Glomerular visceral epithelial cell (primary cell): ENCODE measurements around the gene NPLOC4.
"Not testable (repeated sequence)": the region's sequence is repeated elsewhere in the genome, so short reads cannot be mapped to it uniquely, and the experiment has no call there.

Experiments
- DNase-seq: peaks from one replicate; pipeline ENCODE4 v3.0.0-alpha.2; 2016; ENCODE audit errors: extremely low spot score

NPLOC4 gene

DNA sequence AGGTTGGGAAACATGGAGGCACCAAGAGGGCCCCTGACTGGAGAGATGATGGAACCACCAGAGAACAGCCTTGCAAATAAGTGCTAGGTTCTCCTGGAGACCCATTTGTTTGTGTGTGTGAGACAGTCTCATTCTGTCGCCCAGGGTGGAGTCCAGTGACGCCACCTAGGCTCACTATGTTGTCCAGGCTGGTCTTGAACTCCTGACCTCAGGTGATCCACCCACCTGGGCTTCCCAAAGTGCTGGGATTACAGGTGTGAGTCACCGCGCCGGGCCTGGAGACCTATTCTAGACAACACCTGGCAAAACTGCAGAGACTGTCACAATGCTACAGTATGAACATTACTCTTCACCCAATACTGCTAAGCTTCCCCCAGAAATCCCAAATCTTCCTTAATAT, 1.5 kb downstream of the NPLOC4 start:
- no peak for DNase-seq

DNA sequence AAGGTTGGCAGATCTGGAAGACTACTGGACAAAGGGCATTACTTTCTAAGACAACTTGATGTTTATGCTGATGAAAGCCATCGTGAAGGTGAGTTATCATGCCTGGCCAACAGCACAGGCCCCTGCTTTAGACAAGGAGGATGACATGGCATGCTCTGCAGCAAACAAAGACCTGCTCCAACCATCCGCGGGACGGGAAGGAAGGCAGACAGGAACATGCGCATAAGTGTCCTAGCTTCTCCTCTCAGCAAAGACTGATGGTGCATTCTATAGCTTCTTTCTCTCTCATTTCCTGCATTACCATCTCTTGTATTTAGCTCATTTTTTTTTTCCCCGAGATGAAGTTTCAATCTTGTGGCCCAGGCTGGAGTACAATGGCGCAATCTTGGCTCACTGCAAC, 5.4 kb downstream of the NPLOC4 start:
- no peak for DNase-seq

GRCh38 chr17:81630274-81630673, 6.6 kb downstream of the NPLOC4 start:
- DNase-seq = no peak

GRCh38 chr17:81621494-81622130, 15.3 kb downstream of the NPLOC4 start:
- DNase-seq = no peak

GRCh38 chr17:81618307-81618706, 18.6 kb downstream of the NPLOC4 start:
- DNase-seq = not testable (repeated sequence)

DNA sequence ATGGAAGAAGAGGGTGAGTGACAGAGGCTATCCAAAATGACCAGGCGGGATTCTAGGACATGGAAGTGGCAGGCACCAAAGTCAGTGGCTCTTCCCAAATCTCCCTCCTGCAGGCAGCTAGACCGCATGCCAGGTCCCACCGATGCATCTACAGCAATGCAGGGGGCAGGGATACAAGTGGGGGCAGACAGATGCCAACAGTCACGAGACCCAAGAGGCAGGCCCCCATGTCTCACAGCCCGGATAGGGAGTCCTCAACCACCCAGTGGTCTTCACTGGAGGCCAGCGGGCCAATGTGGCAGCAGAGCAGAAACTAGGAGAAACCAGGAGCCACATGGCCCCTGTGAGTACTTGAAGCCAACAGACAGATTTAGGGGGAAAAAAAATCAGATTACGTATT, 20.0 kb downstream of the NPLOC4 start:
- no peak for DNase-seq

GRCh38 chr17:81615401-81615930, 21.4 kb downstream of the NPLOC4 start:
- no peak for DNase-seq

GRCh38 chr17:81612172-81612970, 24.5 kb downstream of the NPLOC4 start:
- DNase-seq = no peak

- DNase-seq = no peak
Observed at GRCh38 chr17:81609541-81610311, 27.2 kb downstream of the NPLOC4 start.

DNA sequence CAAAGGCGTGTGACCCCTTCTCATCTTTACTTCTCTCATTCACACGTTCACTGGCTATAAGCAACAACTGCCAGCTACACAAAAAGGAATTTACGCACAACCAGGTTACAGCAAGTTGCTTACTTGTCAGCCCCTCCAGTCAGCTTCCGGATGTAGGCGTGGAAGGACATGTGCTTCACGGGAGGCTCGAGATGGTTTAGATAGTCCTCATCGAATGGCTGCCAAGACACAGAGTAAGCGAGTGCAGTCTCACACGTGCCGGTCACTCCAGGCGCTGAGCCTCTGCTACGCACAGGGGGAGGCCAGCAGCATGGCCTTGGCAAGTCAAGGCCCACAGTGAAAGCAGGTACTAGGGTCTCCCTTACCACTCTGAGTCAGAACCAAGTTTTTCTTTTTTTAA, 28.3 kb downstream of the NPLOC4 start:
- no peak for DNase-seq

DNA sequence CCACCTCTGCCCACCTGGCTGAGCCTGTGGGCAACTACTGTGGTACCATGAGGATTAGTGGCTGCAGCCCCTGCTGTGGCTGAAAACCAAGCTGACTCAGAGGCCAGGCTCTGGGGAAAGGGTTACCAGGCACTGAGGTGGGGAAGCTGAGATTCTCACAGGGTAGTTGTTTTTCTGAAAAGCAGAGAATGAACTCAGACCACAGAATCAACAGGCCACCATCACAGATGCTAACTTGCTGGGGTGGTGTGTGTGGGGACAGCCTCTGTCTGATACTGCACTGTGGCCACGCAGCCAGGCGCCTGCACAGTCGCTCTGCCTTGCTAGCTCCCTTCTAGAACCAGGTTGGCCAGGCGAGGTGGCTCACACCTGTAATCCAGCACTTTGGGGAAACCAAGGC, 28.8 kb downstream of the NPLOC4 start:
- DNase-seq = no peak

- DNase-seq = no peak
Observed at GRCh38 chr17:81607431-81607830, 29.5 kb downstream of the NPLOC4 start.

DNA sequence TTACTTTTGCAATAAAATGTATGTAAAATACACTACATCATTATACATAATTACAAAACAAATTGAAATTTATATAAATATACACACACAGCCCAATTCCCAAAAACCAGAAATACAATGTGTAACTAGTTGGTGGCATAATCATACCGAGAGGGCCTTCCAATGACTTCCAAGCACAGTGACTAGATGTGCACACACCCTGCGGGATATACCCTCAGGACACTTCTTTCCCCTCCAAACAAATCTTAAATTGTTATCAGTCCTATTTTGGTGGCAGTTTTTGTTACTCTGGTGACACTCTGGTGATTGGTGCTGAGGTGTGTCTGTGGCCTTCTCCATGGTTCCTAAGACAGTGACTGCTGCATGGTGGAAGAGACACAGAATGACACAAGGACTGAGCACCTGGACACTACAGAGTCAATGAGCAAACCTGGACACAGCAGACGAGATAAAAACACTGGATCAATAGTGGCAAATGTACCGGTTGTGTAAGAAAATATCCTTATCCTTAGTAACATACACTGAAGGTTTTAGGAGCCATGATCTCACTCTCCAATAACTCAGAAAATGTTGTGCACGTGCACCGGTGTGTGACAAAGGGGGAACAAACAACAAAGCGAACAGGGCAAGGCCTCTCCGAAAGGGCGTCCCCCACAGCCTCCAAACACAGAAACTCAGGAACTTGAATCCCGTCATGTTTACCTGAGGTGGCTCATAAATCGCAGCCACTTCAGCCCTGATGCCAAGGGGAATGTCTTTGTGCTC, 32.9 kb downstream of the NPLOC4 start:
- DNase-seq = no peak

DNA sequence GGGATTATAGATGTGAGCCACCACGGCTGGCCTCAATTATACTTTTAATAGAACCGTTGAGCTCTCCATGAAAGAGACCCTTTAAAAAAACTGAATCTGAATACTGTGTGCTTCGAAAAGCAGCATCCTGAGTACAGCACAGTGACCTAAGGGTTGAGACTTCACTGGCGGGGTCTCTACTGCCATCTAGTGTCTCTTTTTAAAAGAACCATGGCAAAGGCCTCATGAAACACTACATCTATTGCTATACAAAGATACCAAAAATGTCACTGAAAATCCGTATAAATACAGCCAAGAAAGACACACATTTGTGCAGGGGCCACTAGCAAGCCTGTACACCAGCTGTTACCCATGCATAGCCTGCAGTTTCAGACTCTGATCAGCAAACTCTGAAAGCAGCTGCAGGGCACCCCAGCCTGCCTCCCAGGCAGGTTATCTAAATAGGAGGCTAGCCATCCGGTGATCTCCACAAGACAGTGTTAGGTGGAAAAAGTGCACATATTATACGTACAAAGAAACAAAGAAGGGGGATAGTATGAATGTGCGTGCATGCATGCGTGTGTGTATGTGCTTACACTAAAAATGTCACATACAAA, 35.3 kb downstream of the NPLOC4 start:
- peak; percentile 81 for DNase-seq

DNA sequence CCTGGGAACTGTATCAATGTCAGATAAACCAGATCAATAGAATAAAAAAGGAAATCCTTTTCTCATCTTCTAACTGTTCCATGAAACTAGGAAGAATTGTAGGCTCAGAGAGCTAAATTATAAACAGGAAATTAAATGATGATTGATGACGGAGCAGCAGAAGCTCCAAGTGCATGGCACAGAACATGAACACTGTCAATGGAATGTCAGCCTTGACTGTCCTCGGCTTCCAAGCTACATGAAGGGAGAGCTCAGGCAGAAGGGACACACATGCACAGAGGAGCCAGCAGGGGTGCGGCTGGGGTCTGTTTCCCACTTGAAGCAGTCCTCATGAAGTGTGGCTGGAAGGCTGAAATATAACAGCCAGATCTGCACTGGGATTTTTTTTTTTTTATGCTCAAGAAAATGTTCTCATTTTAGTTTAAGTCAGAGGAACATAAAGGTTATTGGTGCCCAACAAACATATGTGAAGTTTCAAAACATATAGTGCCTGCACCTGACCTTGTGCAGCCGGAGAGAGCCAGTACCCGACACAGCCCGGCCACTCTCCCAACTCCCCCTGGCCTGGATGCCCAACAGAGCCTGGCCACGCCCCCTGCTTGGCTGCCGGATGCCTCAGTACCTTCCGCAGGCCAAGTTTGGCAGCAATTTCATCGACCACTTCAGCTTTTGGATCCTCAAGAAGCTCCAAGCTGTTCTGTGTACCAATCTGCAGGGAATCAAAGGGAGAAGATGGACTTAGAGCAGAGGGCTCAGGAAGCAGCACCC, 37.0 kb downstream of the NPLOC4 start:
- DNase-seq = no peak

GRCh38 chr17:81593105-81593871, 43.6 kb downstream of the NPLOC4 start:
- no peak for DNase-seq

DNA sequence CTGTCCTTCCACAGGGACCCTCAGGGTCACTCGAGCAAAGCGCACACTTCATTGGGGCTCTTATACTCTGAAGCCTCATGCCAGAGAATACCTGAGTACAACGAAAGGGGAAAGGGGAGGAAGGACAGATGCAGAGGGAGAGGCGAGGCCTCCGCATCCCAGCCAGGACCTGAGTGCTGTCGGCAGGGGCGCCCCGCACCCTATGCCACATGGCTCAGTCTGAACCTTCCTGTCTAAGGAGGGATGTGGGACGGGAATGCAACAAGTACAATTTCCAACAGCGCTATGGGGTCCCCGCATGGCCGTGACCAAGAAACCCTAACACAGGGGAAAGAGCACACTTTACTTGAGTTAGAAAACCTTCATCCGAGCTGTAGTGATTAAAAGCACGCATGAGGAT, 44.9 kb downstream of the NPLOC4 start:
- no peak for DNase-seq

DNA sequence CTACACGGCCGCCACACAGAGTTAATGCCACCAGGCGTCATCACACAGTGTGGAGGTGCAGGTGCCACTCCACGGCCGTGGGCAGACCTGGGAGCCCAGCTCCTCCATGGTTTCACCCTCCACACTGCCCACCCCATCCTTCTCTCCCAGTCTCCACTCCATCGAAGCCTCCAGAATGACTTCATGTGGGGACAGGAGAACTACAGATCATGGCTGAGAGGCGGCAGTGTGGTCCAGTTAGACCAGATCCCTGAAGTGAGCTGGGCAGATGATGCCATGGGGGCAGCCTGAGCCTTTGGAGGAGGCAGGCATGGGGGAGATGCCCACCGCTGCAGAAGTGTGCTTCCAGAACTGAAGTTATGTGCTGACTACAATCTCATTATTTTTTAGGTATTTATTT, 46.8 kb downstream of the NPLOC4 start:
- no peak for DNase-seq

DNA sequence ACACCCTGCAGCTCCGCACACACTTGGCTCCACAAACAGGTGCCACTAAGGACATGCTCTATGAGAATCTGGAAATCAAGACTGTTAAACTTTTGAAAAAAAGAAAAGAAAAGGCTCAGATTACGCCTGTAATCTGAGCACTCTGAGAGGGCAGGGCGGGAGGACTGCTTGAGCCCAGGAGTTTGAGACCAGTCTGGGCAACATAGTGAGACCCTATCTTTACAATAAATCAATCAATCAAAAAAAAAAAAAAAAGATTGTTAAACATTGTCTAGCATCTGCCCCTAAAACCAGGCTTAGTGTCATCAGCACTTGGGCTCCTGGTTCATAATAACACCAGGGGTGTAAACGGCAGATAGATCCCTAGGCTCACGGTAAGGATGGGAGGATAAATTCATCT, 47.3 kb downstream of the NPLOC4 start:
- DNase-seq = no peak

- no peak for DNase-seq
Observed at GRCh38 chr17:81586096-81586495, 50.8 kb downstream of the NPLOC4 start.
